Chondrocyte (in vitro differentiated cells): ENCODE results near the gene TMEM126A. TPM values are rescaled to one million over a fixed set of nuclear protein-coding genes. Genes with fewer than 3 reads are reported as not detected.
A peak's percentile ranks its signal among the peaks of the same experiment; 100 is the strongest.

ENCODE experiments used
- DNase-seq: peaks from one replicate; pipeline ENCODE4 v3.0.0; 2021; ENCODE audit warnings: mixed read lengths, low spot score
- H3K27ac Mint-ChIP-seq: one replicate; pipeline ENCODE4 v1.8.0; 2021; ENCODE audit warnings: mild to moderate bottlenecking, moderate library complexity, mixed read lengths; ENCODE audit not compliant: unreplicated experiment
- H3K27me3 Mint-ChIP-seq: 2 replicates; pipeline ENCODE4 v1.8.0; 2021; ENCODE audit warnings: low read depth, mixed read lengths
- H3K36me3 Mint-ChIP-seq: 2 replicates; pipeline ENCODE4 v1.8.0; 2021; ENCODE audit warnings: low read depth, mixed read lengths
- H3K4me1 Mint-ChIP-seq: 2 replicates; pipeline ENCODE4 v1.8.0; 2021; ENCODE audit warnings: low read depth, mild to moderate bottlenecking, mixed read lengths
- H3K4me3 Mint-ChIP-seq: one replicate; pipeline ENCODE4 v1.8.0; 2021; ENCODE audit warnings: mild to moderate bottlenecking, moderate library complexity, mixed read lengths; ENCODE audit not compliant: unreplicated experiment
- H3K9me3 Mint-ChIP-seq: 2 replicates; pipeline ENCODE4 v1.8.0; 2021; ENCODE audit warnings: low read depth, mixed read lengths
- total RNA-seq: library from RNA; stranded (reverse); gene quantifications from 3 replicates; pipeline ENCODE4 v1.2.1, GENCODE V29; 2021
- TF ChIP-seq, protein P1 (sequence below): fragments of 200-600 bp; sonication (generic); IDR thresholded peaks from 2 replicates; pipeline ENCODE4 v1.5.0; 2021; ENCODE audit warnings: antibody characterized with exemption, mild to moderate bottlenecking, moderate library complexity

TMEM126A gene
- total RNA-seq, 1 donor from 2014 or later = 30.7 TPM

DNA sequence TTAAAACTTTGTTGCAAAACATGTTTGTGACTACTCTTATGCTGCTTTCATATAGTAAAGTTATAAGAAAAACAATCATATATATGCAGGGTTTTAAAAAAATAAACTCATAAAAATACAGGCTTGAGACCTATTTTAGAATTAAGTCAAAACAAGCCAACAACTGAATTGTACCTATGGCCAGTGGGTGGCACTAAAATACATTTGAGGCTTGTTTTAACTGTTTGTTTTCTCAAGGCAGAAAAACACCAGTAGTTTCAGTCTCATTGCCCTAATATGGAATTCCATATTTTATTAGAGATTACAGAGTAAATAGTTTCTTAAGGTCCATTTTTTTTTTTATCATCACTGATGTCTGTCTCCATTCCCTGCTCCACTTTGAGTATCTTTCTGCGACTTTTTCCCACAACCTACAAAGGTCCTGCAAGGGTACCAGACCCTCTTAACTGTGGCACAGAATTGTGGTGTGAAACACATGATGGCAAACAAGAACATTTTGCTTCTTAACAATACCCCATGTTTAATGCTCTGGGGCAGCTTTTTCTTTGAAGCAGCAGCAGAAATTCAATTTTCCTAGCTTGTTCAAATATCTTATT is 46.7 kb downstream of the TMEM126A start:
- no peaks in the 10 kb centered on the region for H3K9me3 Mint-ChIP-seq
- peaks cover 15% of the 10 kb centered on the region for H3K4me1 Mint-ChIP-seq
- no peaks in the 10 kb centered on the region for H3K27me3 Mint-ChIP-seq
- no peak for DNase-seq
- H3K4me3 Mint-ChIP-seq = no peak overlapping the region
- TF ChIP-seq, protein P1, sequence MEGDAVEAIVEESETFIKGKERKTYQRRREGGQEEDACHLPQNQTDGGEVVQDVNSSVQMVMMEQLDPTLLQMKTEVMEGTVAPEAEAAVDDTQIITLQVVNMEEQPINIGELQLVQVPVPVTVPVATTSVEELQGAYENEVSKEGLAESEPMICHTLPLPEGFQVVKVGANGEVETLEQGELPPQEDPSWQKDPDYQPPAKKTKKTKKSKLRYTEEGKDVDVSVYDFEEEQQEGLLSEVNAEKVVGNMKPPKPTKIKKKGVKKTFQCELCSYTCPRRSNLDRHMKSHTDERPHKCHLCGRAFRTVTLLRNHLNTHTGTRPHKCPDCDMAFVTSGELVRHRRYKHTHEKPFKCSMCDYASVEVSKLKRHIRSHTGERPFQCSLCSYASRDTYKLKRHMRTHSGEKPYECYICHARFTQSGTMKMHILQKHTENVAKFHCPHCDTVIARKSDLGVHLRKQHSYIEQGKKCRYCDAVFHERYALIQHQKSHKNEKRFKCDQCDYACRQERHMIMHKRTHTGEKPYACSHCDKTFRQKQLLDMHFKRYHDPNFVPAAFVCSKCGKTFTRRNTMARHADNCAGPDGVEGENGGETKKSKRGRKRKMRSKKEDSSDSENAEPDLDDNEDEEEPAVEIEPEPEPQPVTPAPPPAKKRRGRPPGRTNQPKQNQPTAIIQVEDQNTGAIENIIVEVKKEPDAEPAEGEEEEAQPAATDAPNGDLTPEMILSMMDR = peak; percentile 89
- peaks cover 1% of the 10 kb centered on the region for H3K36me3 Mint-ChIP-seq
- H3K27ac Mint-ChIP-seq = no peak overlapping the region

DNA sequence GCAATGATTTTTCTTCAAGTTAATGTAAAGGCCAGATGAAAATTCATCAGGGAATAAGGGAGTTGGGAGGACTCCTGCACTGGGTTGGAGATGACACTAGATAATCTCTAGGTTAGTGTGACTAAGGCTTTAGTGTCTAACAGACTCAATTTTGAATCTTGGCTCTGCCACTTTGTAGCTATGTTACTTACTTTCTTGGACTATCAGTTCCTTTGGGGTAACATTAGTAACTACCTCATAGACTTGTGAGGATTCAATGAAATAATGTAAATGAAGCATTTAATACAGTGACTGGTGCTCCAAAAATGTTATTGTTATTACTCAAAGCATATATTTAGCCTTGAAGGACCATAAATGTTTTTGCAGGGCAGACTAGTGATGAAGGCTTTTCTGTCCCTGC is 47.8 kb downstream of the TMEM126A start:
- Mint-ChIP-seq H3K9me3 (no peaks in the 10 kb centered on the region), H3K27ac (no peak overlapping the region), H3K36me3 (peaks cover 3% of the 10 kb centered on the region), H3K27me3 (no peaks in the 10 kb centered on the region), H3K4me3 (no peak overlapping the region), H3K4me1 (peaks cover 15% of the 10 kb centered on the region)
- no peak for DNase-seq
- TF ChIP-seq, protein P1 = no peak

DNA sequence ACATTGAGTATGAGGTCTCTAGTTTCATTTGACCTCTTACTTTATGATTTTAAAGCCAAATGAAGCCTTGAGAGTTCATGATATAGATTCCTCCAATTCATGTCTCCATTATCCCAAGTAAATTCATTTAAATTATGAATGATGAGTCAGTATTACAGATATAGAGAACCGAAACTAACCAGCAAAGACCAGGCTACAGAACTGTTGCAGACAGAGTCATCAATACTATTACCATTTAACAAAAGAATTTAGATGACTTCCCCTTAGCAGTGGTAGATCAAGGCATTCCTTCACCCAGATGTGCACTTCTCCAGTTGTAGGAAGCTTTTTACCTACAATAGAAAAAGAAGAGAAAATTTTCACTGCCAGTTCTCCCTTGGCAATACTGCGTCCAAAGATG is 50.0 kb downstream of the TMEM126A start:
- Mint-ChIP-seq H3K4me3 (no peak overlapping the region), H3K27me3 (no peaks in the 10 kb centered on the region), H3K36me3 (peaks cover 5% of the 10 kb centered on the region), H3K4me1 (peaks cover 15% of the 10 kb centered on the region), H3K9me3 (peaks cover 3% of the 10 kb centered on the region), H3K27ac (no peak overlapping the region)
- TF ChIP-seq, protein P1 = no peak
- no peak for DNase-seq

DNA sequence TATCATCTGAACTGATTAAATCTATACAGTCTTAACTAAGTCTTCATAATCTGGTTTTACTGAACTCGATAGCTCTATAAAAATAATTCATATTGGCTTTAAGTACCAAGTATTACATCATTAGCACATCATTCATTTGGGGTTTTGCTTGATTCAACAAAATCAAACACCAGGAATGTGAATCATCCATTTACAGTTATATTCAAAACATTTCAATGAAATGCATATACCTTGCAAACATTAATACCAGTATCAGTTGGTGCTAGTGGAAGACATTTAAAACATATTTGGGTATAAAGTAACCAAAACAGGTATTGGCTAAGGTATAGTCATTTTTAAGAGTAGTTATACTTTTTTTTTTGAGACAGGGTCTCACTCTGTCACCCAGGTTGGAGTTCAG is 50.4 kb downstream of the TMEM126A start:
- Mint-ChIP-seq H3K27ac (no peak overlapping the region), H3K27me3 (no peaks in the 10 kb centered on the region), H3K4me3 (no peak overlapping the region), H3K4me1 (peaks cover 15% of the 10 kb centered on the region), H3K9me3 (peaks cover 8% of the 10 kb centered on the region), H3K36me3 (peaks cover 9% of the 10 kb centered on the region)
- TF ChIP-seq, protein P1 = no peak
- DNase-seq = no peak

DNA sequence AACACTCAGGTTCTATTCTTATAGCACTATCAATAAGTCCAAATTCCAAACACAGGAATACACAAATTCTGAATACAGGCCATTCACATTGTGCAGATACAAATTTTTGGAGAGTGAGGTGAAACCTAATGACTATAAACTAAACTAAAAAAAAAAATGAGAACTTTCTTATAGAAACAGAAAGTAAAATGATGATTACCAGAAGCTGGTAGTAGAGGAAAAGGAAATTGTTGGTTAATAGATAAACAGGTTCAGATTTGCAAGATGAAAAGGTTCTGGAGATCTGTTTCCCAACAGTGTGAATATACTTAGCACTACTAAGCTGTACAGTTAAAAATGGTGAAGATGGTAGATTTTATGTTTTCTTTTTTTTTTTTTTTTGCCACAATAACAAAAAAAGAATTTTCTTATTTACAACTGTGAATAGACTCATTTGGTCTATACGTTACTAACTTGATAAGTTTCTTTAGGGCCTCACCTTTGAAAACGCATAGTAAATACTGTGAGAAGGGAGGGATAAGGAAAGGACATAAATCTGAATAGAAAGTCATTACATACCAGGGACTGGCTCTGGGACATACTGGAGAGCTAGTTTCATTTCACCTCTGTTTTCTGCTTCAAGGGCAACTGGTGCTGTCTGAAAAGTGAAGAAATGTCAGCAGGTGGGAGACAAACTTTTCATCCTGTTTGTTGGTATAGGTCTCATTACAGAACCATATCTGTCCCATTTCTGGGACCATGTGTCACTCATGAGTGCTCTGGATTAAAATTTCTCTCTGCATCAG is 52.4 kb downstream of the TMEM126A start:
- no peak overlapping the region for H3K27ac Mint-ChIP-seq

More for the DNA sequence above, 52.4 kb downstream of the TMEM126A start:
- TF ChIP-seq, protein P1 = no peak
- DNase-seq = no peak
- Mint-ChIP-seq H3K4me3 (no peak overlapping the region), H3K9me3 (peaks cover 11% of the 10 kb centered on the region), H3K4me1 (peaks cover 10% of the 10 kb centered on the region), H3K36me3 (peaks cover 17% of the 10 kb centered on the region), H3K27me3 (no peaks in the 10 kb centered on the region)
